HG02970 (cell line): ENCODE measurements around the gene HSPB7.
"Not testable (repeated sequence)": the region's sequence is repeated elsewhere in the genome, so short reads cannot be mapped to it uniquely, and the experiment has no call there.

Source experiments
- ATAC-seq: cut with Tn5 transposase; IDR thresholded peaks from one replicate; pipeline ENCODE4 v1.9.1; 2021; ENCODE audit warnings: mild to moderate bottlenecking, moderate library complexity, moderate number of reproducible peaks; ENCODE audit not compliant: unreplicated experiment, low FRiP score

The HSPB7 gene

DNA sequence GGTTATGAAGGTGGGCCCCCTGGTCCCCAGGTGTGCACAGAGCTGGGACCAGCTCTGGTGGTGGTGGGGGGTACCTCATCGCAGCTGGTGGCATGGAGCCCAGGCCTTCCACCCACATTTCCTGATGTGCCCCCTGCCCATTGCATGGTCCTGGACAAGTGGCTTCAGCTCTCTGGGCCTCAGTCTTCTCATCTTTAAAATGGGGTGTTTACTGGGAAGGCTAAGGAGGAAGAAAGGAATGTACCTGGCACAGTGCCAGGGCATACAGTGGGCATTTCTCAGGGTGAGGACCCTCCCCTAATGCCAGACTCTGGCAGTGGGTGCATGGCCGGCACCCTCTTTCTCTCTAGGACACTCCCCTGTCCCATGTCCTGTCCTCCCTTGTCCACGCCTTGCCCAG lies 33.2 kb upstream of the HSPB7 start:
- ATAC-seq: no peak

DNA sequence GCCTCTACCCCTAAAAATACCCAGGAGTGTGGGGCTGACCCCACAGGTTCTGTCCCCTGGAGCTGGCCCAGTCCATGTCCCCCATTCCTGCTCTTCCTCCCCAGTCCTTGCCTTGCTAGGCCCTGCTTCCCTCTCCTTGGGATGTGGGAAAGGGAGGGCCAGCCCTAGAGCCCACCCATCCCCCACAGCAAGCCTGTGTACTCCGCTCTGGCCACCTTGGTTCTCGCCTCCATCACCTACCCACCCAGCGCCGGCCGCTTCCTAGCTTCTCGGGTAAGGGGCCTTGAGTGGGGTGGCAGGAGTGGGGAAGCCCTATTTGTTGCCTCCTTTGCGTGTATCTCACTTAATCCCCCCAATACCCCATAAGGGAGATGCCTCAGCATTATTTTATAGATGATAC lies 32.5 kb upstream of the HSPB7 start:
- ATAC-seq: no peak

DNA sequence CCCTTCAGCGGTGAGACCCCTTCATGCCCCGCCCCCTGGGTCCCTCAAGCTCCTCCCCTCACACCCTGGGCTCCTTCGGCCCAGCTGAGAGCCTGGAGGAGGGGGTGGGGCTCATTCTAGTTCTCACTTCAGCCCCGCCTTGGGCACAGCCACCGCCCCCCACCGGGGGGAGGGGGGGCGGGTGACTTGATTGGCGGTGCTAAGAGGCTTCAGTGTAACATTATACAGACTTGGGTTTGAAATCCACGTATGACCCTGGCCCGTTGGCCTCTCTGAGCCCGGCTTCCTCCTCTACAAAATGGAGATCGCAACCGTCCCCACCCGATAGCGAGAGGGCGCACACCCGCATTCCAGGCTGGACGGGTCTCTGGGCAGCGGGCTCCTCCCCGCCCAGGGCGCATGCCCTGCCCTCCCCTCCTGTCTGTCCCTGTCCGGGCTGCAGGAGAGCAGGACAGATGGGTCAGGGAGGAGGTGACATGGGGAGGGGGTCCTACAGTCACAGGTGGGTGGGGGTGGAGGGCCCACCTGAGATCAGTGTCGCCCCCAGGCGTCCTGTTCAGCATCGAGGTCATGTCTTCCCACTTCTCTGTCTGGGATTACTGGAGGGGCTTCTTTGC lies 30.8 kb upstream of the HSPB7 start:
- ATAC-seq: no peak

DNA sequence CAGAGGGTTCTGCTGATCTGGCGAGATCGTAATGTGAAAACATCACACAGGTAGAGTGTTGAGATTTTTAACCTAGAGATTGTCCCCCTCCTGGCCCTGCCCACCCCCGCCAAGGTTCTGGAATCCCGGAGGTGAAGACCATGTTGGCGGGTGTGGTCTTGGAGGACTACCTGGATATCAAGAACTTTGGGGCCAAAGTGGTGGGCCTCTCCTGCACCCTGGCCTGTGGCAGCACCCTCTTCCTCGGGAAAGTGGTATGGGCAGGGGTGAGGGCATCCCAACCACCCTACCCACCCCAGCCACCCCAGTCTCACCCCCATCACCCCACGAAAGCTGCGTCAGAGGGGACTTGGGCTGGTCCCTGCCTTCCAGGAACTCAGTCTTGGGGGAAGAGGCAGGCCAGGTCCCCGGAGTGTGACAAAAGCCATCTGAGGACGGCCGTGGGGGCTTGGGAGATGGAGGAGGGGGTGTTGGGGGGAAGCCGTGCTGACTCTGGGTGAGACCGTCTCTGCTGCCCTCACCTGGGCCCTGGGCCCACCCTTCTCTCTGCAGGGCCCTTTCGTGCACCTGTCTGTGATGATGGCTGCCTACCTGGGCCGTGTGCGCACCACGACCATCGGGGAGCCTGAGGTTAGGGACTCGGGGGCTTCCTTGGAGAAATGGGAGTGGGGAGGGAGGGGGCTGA lies 30.1 kb upstream of the HSPB7 start:
- ATAC-seq: no peak

DNA sequence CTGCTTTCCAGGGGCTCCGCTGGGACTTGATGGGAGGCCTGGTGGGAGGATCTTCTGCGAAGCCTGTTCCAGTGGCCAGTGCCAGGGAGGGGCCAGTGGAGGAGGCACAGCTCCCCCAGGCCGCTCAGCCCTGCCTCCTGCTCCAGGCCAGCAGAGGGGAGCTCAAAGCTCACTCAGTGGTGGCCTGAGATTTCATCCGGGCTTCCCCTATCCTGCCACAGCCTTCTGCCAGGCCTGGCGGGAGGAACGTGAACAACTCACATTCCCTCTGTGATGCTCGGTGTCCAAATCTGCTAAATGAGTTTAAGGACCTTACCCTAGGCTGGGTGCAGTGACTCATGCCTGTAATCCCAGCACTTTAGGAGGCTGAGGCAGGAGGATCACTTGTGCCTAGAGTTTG lies 29.0 kb upstream of the HSPB7 start:
- no peak for ATAC-seq

DNA sequence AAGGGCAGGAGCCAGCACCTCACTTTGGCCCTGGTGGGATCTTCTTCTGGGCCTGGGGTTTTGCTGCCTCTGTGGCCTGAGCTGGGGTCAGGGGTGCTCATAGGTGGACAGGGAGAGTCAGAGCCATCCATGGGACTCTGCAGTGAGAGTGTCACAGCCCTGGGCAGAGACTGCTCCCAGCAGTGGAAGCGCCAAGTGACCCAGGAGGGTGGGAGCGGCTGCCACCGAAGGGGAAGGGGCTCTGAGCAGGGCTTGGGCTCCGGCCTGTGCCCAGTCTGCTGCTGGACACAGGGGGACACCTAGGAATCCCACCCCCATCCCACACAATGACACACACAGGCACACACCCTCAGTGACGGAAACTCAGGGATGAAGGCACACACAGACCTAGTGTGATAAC lies 26.1 kb upstream of the HSPB7 start:
- no peak for ATAC-seq

DNA sequence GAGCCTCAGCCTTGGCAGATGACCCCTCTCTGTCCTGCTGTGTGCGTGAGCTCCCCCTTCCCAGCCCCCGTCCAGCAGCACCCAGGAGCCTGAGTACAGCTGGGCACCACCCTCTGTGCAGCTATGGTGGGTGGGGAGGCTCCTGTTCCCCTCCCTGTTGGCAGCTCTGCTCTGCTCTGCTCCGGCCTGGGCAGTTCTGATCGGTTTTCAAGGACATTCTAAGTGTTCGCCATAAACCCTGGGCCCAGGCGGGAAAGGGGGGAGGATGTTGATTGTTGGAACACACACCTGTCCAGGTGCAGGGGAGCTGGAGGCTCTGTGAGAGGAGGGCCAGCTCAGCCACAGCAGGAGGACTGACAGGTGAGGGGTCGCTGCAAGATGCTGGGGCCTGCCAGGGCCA lies 25.7 kb upstream of the HSPB7 start, which contains the start of gene CLCNKB:
Gene CLCNKB (plus strand): TSS at position 262 of the 400 bp plus-strand sequence. CDS start 711 bp downstream, outside the sequence.
- ATAC-seq: no peak

DNA sequence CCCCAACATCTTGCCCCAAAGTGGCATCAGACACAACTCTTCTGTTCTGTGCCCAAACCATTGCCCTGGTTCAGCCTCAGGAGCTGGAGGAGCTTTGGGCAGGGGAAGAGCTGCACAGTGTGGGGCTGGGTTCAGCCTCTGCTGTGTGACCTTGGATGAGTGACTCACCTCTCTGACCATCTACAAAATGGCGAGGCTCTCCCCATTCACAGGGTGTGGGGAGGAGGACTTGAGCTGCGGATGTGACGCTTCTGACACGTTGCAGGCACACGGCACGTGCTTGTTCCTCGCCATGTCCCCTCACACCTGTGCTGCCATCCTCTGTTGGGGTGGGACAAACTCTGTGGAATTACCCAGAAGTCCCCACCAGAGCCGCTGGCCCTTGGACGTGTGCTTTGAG lies 24.8 kb upstream of the HSPB7 start:
- not testable (repeated sequence) for ATAC-seq

DNA sequence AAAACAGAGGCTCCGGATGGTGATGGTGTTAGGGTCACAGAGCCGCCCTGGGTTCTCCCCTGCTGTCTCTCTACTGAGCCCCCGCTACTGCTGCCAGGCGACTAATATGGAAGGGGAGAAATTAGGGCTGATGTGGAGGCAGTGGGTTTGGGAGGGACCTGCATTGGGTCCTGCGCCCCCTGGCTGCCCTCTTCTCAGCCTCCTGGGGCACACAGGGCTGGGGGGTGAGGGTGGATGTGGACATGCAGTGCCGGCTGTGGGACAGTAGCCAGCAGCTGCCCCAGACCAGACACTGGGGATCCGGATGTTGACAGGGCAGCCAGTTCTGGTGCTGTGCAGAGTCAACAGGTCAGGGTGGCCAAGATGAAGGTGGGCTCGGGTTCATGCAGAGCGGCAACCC lies 24.3 kb upstream of the HSPB7 start:
- no peak for ATAC-seq

DNA sequence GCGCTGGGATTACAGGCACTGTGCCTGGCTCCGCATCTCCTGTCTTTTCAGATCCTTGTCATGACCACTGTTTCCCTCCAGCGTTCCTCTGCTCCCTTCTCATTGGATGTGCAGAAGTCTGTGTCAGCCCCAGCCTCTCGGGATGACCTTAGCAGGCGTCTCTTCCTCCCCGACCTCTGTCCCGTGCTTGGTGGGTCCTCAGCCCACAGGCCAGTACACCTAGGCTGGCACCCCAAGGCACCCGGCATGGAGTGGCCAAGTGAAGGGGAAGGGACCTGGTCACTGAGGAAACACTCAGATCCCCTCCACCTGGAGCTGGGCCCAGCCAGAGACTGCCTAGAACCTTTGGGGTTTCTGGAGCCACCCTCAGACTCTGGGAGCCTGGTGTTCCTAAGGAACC lies 23.4 kb upstream of the HSPB7 start:
- no peak for ATAC-seq

DNA sequence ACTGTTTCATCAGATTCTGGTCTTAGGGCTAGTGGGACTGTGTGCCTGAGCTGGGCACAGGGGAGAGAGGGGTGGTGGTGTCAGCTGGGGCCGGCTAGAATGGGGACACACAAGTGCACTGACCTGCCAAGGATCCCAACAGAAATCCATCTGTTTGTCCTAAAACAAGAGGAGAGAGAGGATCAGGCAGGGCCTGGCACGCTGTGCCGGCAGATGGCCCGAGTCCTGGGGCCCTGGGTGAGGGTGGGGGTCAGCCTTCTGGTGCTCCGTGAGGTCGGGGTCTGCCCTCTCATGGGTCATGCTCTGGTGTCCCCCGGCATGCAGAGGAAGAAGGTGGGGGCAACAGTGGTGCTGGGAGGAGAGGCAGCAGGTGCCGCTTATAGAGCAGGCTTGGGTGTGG lies 22.0 kb upstream of the HSPB7 start:
- not testable (repeated sequence) for ATAC-seq

DNA sequence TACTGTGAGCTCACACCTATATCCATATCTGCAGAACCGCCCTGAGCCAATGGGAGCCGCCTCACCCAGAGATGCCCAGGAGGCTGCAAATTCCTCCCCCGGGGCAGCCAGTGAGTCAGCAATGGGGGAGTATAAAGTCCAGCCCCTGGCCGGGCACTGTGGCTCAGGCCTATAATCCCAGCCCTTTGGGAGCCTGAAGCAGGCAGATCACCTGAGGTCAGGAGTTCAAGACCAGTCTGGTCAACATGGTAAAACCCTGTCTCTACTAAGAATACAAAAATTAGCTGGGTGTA lies 20.7 kb upstream of the HSPB7 start:
- no peak for ATAC-seq

DNA sequence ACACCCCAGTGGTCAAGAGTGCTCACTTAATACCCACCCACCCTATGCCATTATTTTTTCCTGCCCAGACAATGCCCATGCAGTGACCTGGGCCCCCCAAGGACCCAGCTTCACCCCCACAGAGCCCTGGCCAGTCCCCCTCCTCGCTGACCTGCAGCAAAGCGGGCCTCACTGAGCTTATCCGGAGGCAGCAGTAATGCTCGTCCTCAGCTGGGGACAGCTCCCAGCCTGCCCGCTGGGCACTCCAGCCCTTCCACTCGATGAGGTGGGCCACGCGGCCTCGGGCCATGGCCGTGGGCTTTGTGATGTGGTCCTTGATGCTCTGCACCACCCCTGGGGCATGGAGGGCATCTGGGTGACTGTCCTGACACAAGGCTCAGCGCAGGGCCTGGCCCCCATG lies 18.6 kb upstream of the HSPB7 start:
- not testable (repeated sequence) for ATAC-seq

DNA sequence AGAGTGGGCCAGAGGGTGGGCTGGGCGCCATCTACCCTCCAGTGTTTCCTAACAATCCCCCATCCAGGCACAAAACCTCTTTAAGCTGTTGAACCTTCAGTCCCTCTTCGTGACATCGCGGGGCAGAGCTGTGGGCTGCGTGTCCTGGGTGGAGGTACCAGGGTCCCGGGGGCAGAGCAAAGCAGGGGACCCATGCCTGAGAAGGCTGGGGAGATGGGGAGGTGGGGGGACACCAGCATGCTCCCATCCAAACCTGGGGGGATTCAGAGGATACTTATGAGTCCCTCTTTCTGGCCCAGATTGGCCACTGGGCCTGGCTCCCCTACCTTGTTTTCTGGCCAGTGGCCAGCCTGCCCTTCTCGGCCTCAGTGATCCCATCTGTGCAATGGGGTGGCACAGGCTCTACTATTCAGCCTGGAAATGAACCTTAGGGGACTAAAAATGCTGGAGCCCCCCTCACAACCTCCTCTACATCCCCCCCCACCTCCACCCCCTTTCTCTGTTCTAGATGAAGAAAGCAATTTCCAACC lies 15.3 kb upstream of the HSPB7 start:
- ATAC-seq: not testable (repeated sequence)

DNA sequence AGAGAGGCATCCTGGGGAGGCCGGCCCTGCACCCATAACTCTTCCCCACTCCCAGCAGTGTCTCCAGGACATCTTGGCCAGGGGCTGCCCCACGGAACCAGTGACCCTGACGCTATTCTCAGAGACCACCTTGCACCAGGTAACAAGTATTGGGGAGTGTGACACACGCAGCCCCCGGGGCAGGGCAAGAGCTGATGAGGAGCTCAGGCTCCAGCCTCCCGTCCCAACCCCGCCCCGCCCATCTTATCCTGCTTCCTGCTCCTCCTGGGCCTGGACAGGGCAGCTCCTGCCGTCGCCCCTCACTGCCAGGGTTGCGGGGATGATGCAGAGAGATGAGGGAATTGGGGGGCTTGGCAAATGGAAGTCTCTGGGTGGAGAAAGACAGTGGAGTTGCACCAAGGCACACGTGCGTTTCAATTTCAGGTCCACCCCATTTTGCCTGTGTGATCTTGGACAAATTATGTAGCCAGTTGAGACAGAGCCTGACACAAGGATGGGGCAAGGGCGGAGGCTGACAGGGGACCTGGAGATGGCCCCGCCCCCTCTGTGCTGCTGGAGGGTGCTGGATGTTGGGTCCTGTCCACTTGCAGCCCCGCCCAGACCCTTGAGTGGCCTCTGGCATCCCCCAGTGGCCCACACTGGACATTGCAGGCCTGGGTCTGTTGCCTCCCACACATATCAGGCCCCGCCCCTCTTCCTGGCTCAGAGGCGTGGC lies 14.7 kb upstream of the HSPB7 start:
- ATAC-seq: no peak

DNA sequence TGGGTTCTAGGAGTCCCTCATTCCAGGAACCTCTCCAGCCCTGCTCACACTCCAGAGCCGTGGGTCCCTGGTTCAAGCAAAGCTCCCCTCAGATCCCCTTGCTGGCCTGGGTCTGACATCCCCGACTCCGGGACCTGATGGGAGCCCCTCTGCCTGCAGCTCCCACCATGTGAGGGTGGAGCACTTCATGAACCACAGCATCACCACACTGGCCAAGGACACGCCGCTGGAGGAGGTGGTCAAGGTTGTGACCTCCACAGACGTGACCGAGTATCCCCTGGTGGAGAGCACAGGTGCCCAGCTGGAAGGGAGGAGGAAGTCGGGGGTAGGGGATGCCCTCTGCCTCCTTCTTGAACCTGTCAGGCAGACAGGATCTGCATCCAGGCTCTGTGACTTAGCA lies 13.7 kb upstream of the HSPB7 start:
- no peak for ATAC-seq

DNA sequence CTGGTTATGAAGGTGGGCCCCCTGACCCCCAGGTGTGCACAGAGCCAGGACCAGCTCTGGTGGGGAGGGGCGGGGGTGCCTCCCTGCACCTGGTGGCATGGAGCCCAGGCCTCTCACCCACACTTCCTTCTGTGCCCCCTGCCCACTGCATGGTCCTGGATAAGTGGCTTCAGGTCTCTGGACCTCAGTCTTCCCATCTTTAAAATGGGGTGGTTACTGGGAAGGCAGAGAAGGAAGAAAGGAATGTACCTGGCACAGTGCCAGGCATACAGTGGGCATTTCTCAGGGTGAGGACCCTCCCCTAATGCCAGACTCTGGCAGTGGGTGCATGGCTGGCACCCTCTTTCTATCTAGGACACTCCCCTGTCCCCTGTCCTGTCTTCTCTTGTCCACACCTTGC lies 11.4 kb upstream of the HSPB7 start:
- ATAC-seq: no peak

DNA sequence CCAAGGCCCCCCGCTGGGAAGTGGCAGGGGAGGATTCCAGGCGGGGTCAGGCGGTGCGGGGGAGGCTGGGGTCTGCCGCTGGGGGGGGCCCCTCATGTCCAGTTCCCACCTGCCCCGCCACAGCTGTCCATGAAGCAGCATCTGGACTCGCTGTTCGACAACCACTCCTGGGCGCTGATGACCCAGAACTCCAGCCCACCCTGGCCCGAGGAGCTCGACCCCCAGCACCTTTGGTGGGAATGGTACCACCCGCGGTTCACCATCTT lies 11.1 kb upstream of the HSPB7 start:
- ATAC-seq: not testable (repeated sequence)

DNA sequence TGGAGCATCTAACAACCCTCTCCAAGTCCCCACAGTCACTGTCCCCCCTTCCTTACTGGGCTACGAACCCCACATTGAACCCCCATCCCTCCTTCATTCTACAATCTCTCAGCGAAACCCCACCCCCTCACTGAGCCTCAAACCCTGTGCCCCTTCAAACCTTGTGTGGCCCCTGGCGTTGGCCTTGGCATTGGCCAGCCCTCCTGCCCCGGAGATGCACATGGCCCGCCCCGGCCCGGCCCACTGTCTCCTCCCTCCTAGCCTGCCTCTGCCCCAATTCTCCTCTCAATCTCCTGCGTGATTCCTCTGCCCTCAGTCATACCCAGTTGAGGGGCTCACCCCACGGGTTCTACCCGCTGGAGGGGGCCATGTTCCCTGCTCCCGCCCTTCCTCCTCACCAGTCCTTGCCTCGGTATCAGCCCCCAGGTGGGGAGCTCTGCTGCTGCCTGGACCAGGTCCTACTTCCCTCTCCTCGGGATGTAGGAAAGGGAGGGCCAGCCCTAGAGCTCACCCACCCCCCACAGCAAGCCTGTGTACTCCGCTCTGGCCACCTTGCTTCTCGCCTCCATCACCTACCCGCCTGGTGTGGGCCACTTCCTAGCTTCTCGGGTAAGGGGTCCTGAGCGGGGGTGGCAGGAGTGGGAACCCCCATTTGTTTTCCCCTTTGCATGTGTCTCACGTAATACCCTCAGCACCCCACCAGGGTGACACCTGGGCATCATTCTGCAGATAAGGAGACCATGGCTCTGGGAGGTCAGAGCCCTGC lies 10.6 kb upstream of the HSPB7 start:
- ATAC-seq: no peak

DNA sequence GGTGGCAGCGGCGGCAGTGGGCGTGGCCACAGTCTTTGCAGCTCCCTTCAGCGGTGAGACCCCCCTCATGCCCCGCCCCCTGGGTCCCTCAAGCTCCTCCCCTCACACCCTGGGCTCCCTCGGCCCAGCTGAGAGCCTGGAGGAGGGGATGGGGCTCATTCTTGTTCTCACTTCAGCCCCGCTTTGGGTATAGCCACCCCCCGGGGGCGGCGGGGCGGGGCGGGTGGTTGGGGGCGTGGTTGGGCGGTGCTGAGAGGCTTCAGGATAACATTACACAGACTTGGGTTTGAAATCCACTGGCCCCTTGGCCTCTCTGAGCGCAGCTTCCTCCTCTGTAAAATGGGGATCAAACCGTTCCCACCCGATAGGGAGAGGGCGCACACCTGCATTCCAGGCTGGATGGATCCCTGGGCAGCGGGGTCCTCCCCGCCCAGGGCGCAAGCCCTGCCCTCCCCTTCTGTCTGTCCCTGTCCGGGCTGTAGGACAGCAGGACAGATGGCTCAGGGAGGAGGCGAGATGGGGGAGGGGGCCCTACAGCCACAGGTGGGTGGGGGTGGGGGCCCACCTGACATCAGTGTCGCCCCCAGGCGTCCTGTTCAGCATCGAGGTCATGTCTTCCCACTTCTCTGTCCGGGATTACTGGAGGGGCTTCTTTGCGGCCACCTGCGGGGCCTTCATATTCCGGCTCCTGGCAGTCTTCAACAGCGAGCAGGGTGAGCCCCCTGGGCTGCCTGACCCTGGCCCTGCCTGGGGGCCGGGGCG lies 9.1 kb upstream of the HSPB7 start:
- no peak for ATAC-seq

DNA sequence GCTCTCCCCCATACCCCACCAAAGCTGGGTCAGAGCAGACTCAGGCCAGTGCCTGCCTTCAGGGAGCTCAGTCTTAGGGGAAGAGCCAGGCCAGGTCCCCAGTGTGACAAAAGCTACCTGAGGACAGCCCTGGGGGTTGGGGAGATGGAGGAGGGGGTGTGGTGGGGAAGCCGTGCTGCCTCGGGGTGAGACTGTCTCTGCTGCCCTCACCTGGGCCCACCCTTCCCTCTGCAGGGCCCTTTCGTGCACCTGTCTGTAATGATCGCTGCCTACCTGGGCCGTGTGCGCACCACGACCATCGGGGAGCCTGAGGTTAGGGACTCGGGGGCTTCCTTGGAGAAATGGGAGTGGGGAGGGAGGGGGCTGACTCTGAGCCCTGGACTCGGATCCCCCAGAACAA lies 8.5 kb upstream of the HSPB7 start:
- ATAC-seq: not testable (repeated sequence)
